GM21390 (cell line): ENCODE results near the gene CDKN1C.

ENCODE experiments used
- ATAC-seq: cut with Tn5 transposase; IDR thresholded peaks from one replicate; pipeline ENCODE4 v1.9.1; 2021; ENCODE audit not compliant: unreplicated experiment

Gene CDKN1C

GRCh38 chr11:2923446-2924375 lies 38.1 kb upstream of the CDKN1C start:
- no peak for ATAC-seq

- no peak for ATAC-seq
Observed at GRCh38 chr11:2922655-2923054, 37.1 kb upstream of the CDKN1C start.

GRCh38 chr11:2921742-2922493 lies 36.3 kb upstream of the CDKN1C start:
- no peak for ATAC-seq

- ATAC-seq: no peak
Observed at GRCh38 chr11:2921261-2921660, 35.7 kb upstream of the CDKN1C start.

GRCh38 chr11:2920343-2920742 lies 34.8 kb upstream of the CDKN1C start:
- no peak for ATAC-seq

GRCh38 chr11:2919837-2920236 lies 34.3 kb upstream of the CDKN1C start:
- no peak for ATAC-seq

GRCh38 chr11:2919188-2919587 lies 33.6 kb upstream of the CDKN1C start:
- no peak for ATAC-seq

- ATAC-seq: no peak
Observed at GRCh38 chr11:2917842-2918490, 32.4 kb upstream of the CDKN1C start.

GRCh38 chr11:2916892-2917645 lies 31.5 kb upstream of the CDKN1C start:
- ATAC-seq: no peak

GRCh38 chr11:2916114-2916891 lies 30.7 kb upstream of the CDKN1C start:
- no peak for ATAC-seq

GRCh38 chr11:2915473-2915872 lies 29.9 kb upstream of the CDKN1C start:
- ATAC-seq: no peak

GRCh38 chr11:2914455-2915195 lies 29.1 kb upstream of the CDKN1C start:
- ATAC-seq: no peak

GRCh38 chr11:2913776-2914175 lies 28.2 kb upstream of the CDKN1C start:
- ATAC-seq: no peak

- ATAC-seq: no peak
Observed at GRCh38 chr11:2913019-2913431, 27.4 kb upstream of the CDKN1C start.

GRCh38 chr11:2912498-2912897 lies 26.9 kb upstream of the CDKN1C start:
- ATAC-seq: no peak

GRCh38 chr11:2911785-2912391 lies 26.3 kb upstream of the CDKN1C start:
- ATAC-seq: no peak

GRCh38 chr11:2911088-2911784 lies 25.7 kb upstream of the CDKN1C start:
- no peak for ATAC-seq

- ATAC-seq: no peak
Observed at GRCh38 chr11:2910401-2910955, 24.9 kb upstream of the CDKN1C start.
